T-cell (primary cell): ENCODE results near the gene BACH1. TPM values are rescaled to one million over a fixed set of nuclear protein-coding genes. Genes with fewer than 3 reads are reported as not detected.
A peak's percentile ranks its signal among the peaks of the same experiment; 100 is the strongest.

ENCODE experiments used
- ATAC-seq, 4 experiments: fragments of 200-7000 bp in 3 of 4; fragments of 150-1000 bp in 1 of 4; cut with Tn5 transposase; replicated peaks in 1 of 4; 1 replicate in 3 of 4; 2 replicates in 1 of 4; pipeline ENCODE4 v1.10.0; 2021; ENCODE audit warnings: moderate library complexity in 3 of 4, mild to moderate bottlenecking in 2 of 4, moderate number of reproducible peaks in 1 of 4
- CTCF ChIA-PET, 2 donors: fragments of 300-600 bp; sonication (Branson Sonifier 250); formaldehyde crosslinking; loops; one replicate each; lab custom pipeline; 2022; ENCODE audit warnings: antibody characterized with exemption in 2 of 2; lab: Charles Lee
- POLR2A ChIA-PET, 2 donors: fragments of 300-600 bp; sonication (Branson Sonifier 250); formaldehyde crosslinking; loops; one replicate each; lab custom pipeline; 2022; ENCODE audit warnings: antibody characterized with exemption in 2 of 2; lab: Charles Lee
- DNase-seq, 35 experiments: peaks; one replicate each; pipeline versions ENCODE4 v3.0.0 to v3.0.0-alpha.2; 2013 to 2023
- H3K27ac ChIP-seq: one replicate; pipeline ENCODE4 v1.5.1; 2013; ENCODE audit warnings: low read length
- H3K27me3 ChIP-seq, 2 experiments: replicated peaks in 1 of 2; 1 replicate in 1 of 2; 2 replicates in 1 of 2; pipeline versions ENCODE4 v1.6.1 to v1.7.0; 2013; ENCODE audit warnings: low read length in 1 of 2, mixed read lengths in 1 of 2; ENCODE audit not compliant: control insufficient read depth in 2 of 2, insufficient read depth in 2 of 2; ENCODE audit errors: extremely low read depth in 1 of 2
- H3K36me3 ChIP-seq, 2 donors: 1 replicate in 1 of 2; 2 replicates in 1 of 2; pipeline versions ENCODE4 v1.6.1 to v1.7.0; 2013; ENCODE audit warnings: low read length in 1 of 2; ENCODE audit not compliant: control insufficient read depth in 2 of 2, insufficient read depth in 1 of 2; ENCODE audit errors: extremely low read depth in 1 of 2
- H3K4me1 ChIP-seq, 2 experiments: 1 replicate in 1 of 2; 2 replicates in 1 of 2; pipeline versions ENCODE4 v1.6.1 to v1.7.0; 2013; ENCODE audit warnings: low read length in 2 of 2, mixed read lengths in 1 of 2; ENCODE audit not compliant: insufficient read depth in 2 of 2, control insufficient read depth in 1 of 2; ENCODE audit errors: extremely low read depth in 1 of 2
- H3K4me3 ChIP-seq, 2 donors: 1 replicate in 1 of 2; 2 replicates in 1 of 2; pipeline versions ENCODE4 v1.5.1 to v1.7.0; 2013; ENCODE audit warnings: mild to moderate bottlenecking in 2 of 2, low read length in 1 of 2, moderate library complexity in 1 of 2; ENCODE audit not compliant: control insufficient read depth in 1 of 2; ENCODE audit errors: extremely low read depth in 1 of 2
- H3K9me3 ChIP-seq: 2 replicates; pipeline ENCODE4 v1.7.0; 2013
- H3K27ac Mint-ChIP-seq, 2 donors: one replicate each; pipeline ENCODE4 v1.8.0; 2020 to 2021; ENCODE audit warnings: mild to moderate bottlenecking in 2 of 2, mixed read lengths in 2 of 2
- H3K27me3 Mint-ChIP-seq, 2 donors: one replicate each; pipeline ENCODE4 v1.8.0; 2021 to 2022; ENCODE audit warnings: mixed read lengths in 2 of 2
- H3K36me3 Mint-ChIP-seq: one replicate; pipeline ENCODE4 v1.8.0; 2021; ENCODE audit warnings: mixed read lengths
- H3K4me1 Mint-ChIP-seq, 3 donors: one replicate each; pipeline ENCODE4 v1.8.0; 2020 to 2022; ENCODE audit warnings: mixed read lengths in 3 of 3, mild to moderate bottlenecking in 1 of 3
- H3K4me3 Mint-ChIP-seq, 3 donors: one replicate each; pipeline ENCODE4 v1.8.0; 2020 to 2022; ENCODE audit warnings: mild to moderate bottlenecking in 3 of 3, mixed read lengths in 3 of 3, moderate library complexity in 3 of 3
- H3K9me3 Mint-ChIP-seq, 3 donors: one replicate each; pipeline ENCODE4 v1.8.0; 2020 to 2022; ENCODE audit warnings: mixed read lengths in 3 of 3
- WGBS: methylation state at CpG from one replicate; pipeline ENCODE4 v1.1.5; 2013; ENCODE audit warnings: missing lambda C conversion rate; ENCODE audit not compliant: insufficient coverage; 5-methylcytosine and 5-hydroxymethylcytosine counted together
- total RNA-seq, 35 experiments: library from RNA in 6 of 35; stranded (reverse) in 6 of 35; fragments of 120-200 nt in 1 of 35; gene quantifications; one replicate each; pipeline versions ENCODE4 v1.2.1 to v1.2.4 and lab custom pipeline; 2013 to 2026

BACH1 gene
- total RNA-seq, 5 donors from 2014 or later (not counting 1 experiment from before 2014, with no cell fraction given): 42.9 to 54.8 (median 52.8) TPM

DNA sequence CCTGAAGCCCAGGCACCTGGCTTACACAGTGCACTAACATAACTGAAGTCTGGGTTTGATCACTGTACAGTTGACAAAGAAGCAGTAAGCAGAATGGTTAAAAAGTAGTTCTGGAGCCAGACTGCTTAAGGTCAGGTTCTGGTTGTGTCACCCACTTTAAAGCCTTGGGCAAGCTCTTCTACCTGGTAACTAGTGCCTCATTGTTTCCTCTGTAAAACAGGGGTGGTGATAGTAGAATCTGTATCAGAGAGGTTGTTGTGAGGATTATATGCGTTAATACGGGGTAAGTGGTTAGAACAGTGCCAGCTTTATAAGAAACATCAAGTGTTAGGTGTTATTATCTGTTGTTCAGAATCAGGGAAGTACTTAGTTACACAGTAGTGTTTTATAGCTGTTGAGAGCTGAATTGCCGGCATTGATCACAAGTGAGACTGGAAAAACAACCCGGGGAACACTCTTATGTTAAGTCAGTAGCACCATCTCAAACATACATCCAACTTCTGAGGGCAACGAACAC, 3.7 kb downstream of the BACH1 start:
- POLR2A ChIA-PET: interaction anchor here (0.5 to 0.8 kb wide), 2 partner anchors 12 to 36 kb away, joined by 3 to 5 read pairs; no protein-coding TSS in a partner anchor
- peaks cover 7% of the 10 kb centered on the region for H3K36me3 Mint-ChIP-seq

DNA sequence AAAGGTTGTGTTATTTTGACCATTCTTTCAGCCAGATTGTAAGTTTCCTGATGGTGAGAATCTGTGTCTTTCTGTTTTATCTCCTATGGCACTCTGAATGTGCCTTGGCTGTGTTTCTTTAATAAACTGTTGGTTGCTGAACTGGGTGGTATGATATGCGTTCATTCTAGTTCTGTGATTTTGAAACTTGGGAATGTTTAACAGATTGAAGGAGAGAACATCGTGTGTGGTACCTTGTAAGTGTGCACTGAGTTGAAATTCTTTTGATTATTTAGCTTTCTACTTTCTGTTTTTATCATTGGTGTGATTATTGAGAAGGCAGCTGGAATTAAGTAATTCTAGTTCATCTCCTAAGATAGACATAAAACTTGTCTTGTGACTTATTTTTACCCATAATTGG, 4.6 kb downstream of the BACH1 start:
- H3K4me3 ChIP-seq: no peak overlapping the region
- H3K9me3 ChIP-seq: no peaks in the 10 kb centered on the region

More for the DNA sequence above, 3.7 kb downstream of the BACH1 start:
- H3K27ac ChIP-seq: no peak overlapping the region
- peaks cover 76 to 80% (median 78%) of the 10 kb centered on the region in 3 donors for H3K4me1 Mint-ChIP-seq
- peak overlapping the region in 1 of 3 donors; percentile 40 for H3K4me3 Mint-ChIP-seq
- peaks cover 0 to 3% of the 10 kb centered on the region in 2 experiments for H3K27me3 ChIP-seq
- ATAC-seq: no peak
- peaks cover 16 to 17% of the 10 kb centered on the region in 2 experiments for H3K4me1 ChIP-seq
- peak overlapping the region in 1 of 2 donors; percentile 30 for H3K27ac Mint-ChIP-seq
- H3K36me3 ChIP-seq: no peaks in the 10 kb centered on the region
- no peaks in the 10 kb centered on the region for H3K9me3 Mint-ChIP-seq
- no peaks in the 10 kb centered on the region for H3K27me3 Mint-ChIP-seq
- H3K4me3 ChIP-seq: no peak overlapping the region
- CTCF ChIA-PET: interaction anchor here (1.0 to 1.4 kb wide), 3 partner anchors 12 to 46 kb away, joined by 3 to 5 read pairs (median 5); no protein-coding TSS in a partner anchor
- 93% methylated on average over 3 of the region's 5 CpGs for WGBS
- no peak for DNase-seq
- H3K9me3 ChIP-seq: no peaks in the 10 kb centered on the region

DNA sequence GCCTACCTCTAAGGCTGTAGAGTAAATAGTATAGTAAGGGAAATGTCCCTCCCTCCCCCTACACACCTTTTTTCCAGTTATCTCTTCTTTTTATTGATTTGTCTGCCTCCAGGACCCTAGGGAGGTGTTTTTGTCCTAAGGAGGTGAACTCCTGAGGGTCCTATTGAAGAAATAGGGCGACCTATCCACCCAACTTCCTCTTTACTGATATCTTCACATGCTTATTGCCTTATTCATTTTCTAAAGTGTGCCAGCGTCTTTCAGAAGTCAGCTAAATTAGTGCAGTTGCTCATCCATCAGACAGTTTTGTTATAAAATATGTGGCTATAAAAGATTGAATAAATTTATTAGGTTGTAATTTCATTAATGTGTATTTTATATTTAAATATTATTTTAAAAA, 5.9 kb downstream of the BACH1 start:
- H3K27me3 Mint-ChIP-seq: no peaks in the 10 kb centered on the region
- Histone ChIP-seq H3K36me3 (no peaks in the 10 kb centered on the region), H3K9me3 (no peaks in the 10 kb centered on the region), H3K4me1 (peaks cover 9 to 16% of the 10 kb centered on the region in 2 experiments), H3K27ac (no peak overlapping the region), H3K4me3 (no peak overlapping the region), H3K27me3 (no peaks in the 10 kb centered on the region)
- ChIA-PET POLR2A (interaction anchor here in 1 of 2 donors (0.7 kb wide), 1 partner anchor 470 kb away, joined by 5 read pairs; no protein-coding TSS in a partner anchor), CTCF (no interaction called here)
- DNase-seq: no peak
- H3K4me3 Mint-ChIP-seq: no peak overlapping the region
- H3K4me1 Mint-ChIP-seq: peaks cover 77 to 86% (median 84%) of the 10 kb centered on the region in 3 donors
- no peak overlapping the region for H3K27ac Mint-ChIP-seq
- no peaks in the 10 kb centered on the region for H3K9me3 Mint-ChIP-seq
- no peak for ATAC-seq
- WGBS: no CpG with 5 or more reads among the region's 2 CpGs
- H3K36me3 Mint-ChIP-seq: peaks cover 7% of the 10 kb centered on the region

More for the DNA sequence above, 4.6 kb downstream of the BACH1 start:
- Mint-ChIP-seq H3K9me3 (no peaks in the 10 kb centered on the region), H3K4me3 (no peak overlapping the region), H3K27ac (peak overlapping the region; percentile 30 to 32), H3K36me3 (peaks cover 7% of the 10 kb centered on the region), H3K27me3 (no peaks in the 10 kb centered on the region), H3K4me1 (peaks cover 74 to 77% (median 75%) of the 10 kb centered on the region in 3 donors)
- H3K27ac ChIP-seq: no peak overlapping the region
- peaks cover 0 to under 1% of the 10 kb centered on the region in 2 experiments for H3K27me3 ChIP-seq
- no peaks in the 10 kb centered on the region for H3K36me3 ChIP-seq
- ChIA-PET CTCF (interaction anchor here (0.6 to 1.1 kb wide), 5 partner anchors 8 to 200 kb away, joined by 3 to 5 read pairs (median 3); no protein-coding TSS in a partner anchor), POLR2A (interaction anchor here in 1 of 2 donors (0.5 kb wide), 1 partner anchor 36 kb away, joined by 5 read pairs; no protein-coding TSS in a partner anchor)
- 83% methylated on average over 2 of the region's 2 CpGs for whole genome bisulfite sequencing
- ATAC-seq (no peak), DNase-seq (no peak)
- peaks cover 11 to 16% of the 10 kb centered on the region in 2 experiments for H3K4me1 ChIP-seq

DNA sequence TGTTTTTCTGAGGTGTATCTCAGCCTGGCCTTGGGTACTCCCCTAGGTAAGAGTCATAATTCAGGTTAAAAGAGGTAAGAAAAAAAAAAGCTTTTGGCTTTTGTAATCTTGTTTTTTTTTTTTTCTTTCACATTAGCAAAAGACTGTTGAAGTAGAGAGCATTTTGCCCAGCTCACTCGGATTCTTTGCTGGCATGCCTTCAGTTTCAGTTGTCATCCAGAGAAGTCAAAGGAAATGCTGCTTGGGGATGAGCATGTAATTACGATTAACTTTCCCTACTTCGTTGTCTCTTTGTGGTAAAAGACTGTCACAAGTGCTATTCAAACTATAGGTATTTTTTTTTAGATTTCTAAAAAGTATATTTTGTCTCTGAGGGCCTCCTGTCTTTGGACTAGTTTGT, 6.3 kb downstream of the BACH1 start:
- POLR2A ChIA-PET: interaction anchor here in 1 of 2 donors (0.7 kb wide), 1 partner anchor 469 kb away, joined by 5 read pairs; no protein-coding TSS in a partner anchor
- CTCF ChIA-PET: interaction anchor here in 1 of 2 donors (0.6 kb wide), 1 partner anchor 43 kb away, joined by 3 read pairs; no protein-coding TSS in a partner anchor
- H3K4me1 Mint-ChIP-seq: peaks cover 72 to 83% (median 79%) of the 10 kb centered on the region in 3 donors
- H3K27me3 ChIP-seq: no peaks in the 10 kb centered on the region
- no peaks in the 10 kb centered on the region for H3K36me3 ChIP-seq
- H3K9me3 ChIP-seq: no peaks in the 10 kb centered on the region
- WGBS: no CpG with 5 or more reads among the region's 3 CpGs
- H3K27ac Mint-ChIP-seq: no peak overlapping the region
- peaks cover 7% of the 10 kb centered on the region for H3K36me3 Mint-ChIP-seq
- no peaks in the 10 kb centered on the region for H3K9me3 Mint-ChIP-seq
- no peak overlapping the region for H3K4me3 Mint-ChIP-seq
- no peak overlapping the region for H3K27ac ChIP-seq
- H3K27me3 Mint-ChIP-seq: no peaks in the 10 kb centered on the region
- peaks cover 6 to 16% of the 10 kb centered on the region in 2 experiments for H3K4me1 ChIP-seq
- ATAC-seq: no peak
- H3K4me3 ChIP-seq: no peak overlapping the region
- no peak for DNase-seq

DNA sequence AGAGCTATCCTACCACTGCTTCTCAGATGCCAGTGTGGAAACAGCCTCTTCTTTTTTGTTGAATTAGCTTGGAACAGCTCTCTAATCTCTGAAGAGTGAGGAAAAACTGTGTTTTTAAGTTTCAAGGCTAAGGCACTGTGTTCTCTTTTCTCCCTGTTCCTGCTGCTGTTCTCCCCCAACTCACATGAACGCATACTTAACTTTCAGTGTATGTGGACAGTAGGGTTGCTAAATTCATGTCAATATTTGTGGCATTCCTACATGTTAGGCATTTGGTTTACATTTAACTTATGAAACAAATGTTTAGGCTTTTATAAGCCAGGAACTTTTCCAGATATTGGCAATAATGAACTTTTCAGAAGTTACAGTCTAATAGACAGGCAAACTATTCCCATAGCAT, 6.8 kb downstream of the BACH1 start:
- H3K9me3 Mint-ChIP-seq: peaks cover 0 to 4% (median 0%) of the 10 kb centered on the region in 3 donors
- H3K9me3 ChIP-seq: no peaks in the 10 kb centered on the region
- H3K27me3 ChIP-seq: no peaks in the 10 kb centered on the region
- no peak overlapping the region for H3K27ac Mint-ChIP-seq
- H3K4me1 ChIP-seq: peaks cover under 1 to 15% of the 10 kb centered on the region in 2 experiments
- H3K4me1 Mint-ChIP-seq: peaks cover 72 to 82% (median 78%) of the 10 kb centered on the region in 3 donors
- no CpG with 5 or more reads among the region's 1 CpG for WGBS
- H3K4me3 ChIP-seq: no peak overlapping the region
- ATAC-seq (no peak), DNase-seq (no peak)
- no peak overlapping the region for H3K4me3 Mint-ChIP-seq
- ChIA-PET CTCF (interaction anchor here in 1 of 2 donors (0.6 kb wide), 1 partner anchor 42 kb away, joined by 3 read pairs; no protein-coding TSS in a partner anchor), POLR2A (no interaction called here)
- no peaks in the 10 kb centered on the region for H3K36me3 ChIP-seq
- no peak overlapping the region for H3K27ac ChIP-seq
- peaks cover 11% of the 10 kb centered on the region for H3K36me3 Mint-ChIP-seq
- no peaks in the 10 kb centered on the region for H3K27me3 Mint-ChIP-seq

DNA sequence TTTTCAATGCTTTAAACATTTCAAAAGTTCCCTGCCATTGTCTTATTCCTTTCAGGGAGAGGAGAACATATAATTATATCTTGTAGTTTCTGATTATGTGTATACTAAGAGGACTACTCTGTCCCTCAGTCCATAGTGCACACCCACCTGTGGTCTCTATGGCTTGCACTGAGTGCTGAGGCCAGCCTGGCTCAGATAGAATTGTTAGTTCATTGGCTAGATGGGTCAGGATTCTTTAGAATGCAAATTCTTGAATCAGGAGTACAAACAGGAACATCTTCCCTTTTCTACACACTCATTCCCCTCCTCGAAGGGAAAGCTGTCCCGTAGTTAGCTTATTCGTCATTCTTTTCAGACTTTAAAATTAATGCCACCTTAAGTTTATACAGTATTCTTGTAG, 8.2 kb downstream of the BACH1 start:
- Histone ChIP-seq H3K9me3 (no peaks in the 10 kb centered on the region), H3K27ac (no peak overlapping the region), H3K36me3 (no peaks in the 10 kb centered on the region), H3K4me1 (peaks cover 0 to 8% of the 10 kb centered on the region in 2 experiments), H3K27me3 (no peaks in the 10 kb centered on the region), H3K4me3 (no peak overlapping the region)
- H3K4me3 Mint-ChIP-seq: no peak overlapping the region
- no peak for ATAC-seq
- no peak overlapping the region for H3K27ac Mint-ChIP-seq
- no CpG with 5 or more reads among the region's 3 CpGs for WGBS
- DNase-seq: no peak
- H3K27me3 Mint-ChIP-seq: no peaks in the 10 kb centered on the region
- ChIA-PET POLR2A (interaction anchor here (0.6 to 1.0 kb wide), 2 partner anchors 11 to 360 kb away, joined by 3 to 4 read pairs; no protein-coding TSS in a partner anchor), CTCF (no interaction called here)
- H3K9me3 Mint-ChIP-seq: peaks cover 0 to 4% (median 0%) of the 10 kb centered on the region in 3 donors
- peaks cover 68 to 76% (median 69%) of the 10 kb centered on the region in 3 donors for H3K4me1 Mint-ChIP-seq
- peaks cover 17% of the 10 kb centered on the region for H3K36me3 Mint-ChIP-seq
